ENCODE measurements around the gene REV3L.

DNA sequence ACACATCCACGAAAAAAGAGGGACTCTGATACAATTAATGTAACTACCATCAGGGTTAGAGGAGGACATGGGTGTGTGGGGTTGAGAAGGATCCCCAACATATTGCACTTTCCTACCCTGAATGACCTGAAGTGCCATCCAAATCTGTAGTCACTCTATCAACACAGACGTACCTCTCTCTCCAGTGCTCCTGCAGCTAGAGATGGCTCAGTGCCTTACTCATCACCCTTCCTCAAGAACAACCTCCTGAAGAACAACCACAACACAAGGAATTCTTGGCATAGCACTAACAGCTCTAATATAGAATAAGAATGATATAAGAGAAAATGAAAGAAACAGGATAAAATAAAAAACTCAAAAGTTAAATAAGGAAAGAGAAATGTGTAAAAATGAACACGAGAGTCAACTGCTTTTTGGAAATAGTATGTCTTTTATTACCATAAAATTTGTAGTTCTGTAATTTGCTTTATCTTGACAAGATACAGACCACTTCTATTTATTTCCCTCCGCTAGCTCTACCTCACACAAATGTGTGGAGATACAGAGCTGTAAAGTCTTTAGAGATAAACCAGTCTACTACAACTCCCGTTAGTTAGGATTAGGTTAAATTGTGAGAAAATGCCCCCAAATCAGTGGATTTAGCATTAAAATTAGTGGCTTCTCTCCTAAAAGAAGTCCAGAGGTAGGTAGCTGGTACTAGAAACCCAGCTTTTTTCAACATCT is 63.9 kb downstream of the REV3L start:
- TF ChIP-seq ASH2L (IDR thresholded peaks at IDR 0.05; ENCODE audit: insufficient read length, low read depth, low read length) = no peak
- TF ChIP-seq RAD21 (CRISPR knock-in tag; IDR thresholded peaks at IDR 0.05) = no peak
- no peak for TF ChIP-seq HOMEZ (CRISPR knock-in tag; IDR thresholded peaks at IDR 0.05; ENCODE audit: low read depth)
- no peak for TF ChIP-seq SP2 (CRISPR knock-in tag; IDR thresholded peaks at IDR 0.05)
- TF ChIP-seq ZZZ3 (CRISPR knock-in tag; IDR thresholded peaks at IDR 0.05; ENCODE audit: borderline replicate concordance) = no peak
- TF ChIP-seq ZNF24 (IDR thresholded peaks at IDR 0.05) = no peak
- no peak for TF ChIP-seq PTBP1 (IDR thresholded peaks at IDR 0.05; ENCODE audit: low read depth, low read length, poor library complexity, severe bottlenecking)
- TF ChIP-seq, protein P1, sequence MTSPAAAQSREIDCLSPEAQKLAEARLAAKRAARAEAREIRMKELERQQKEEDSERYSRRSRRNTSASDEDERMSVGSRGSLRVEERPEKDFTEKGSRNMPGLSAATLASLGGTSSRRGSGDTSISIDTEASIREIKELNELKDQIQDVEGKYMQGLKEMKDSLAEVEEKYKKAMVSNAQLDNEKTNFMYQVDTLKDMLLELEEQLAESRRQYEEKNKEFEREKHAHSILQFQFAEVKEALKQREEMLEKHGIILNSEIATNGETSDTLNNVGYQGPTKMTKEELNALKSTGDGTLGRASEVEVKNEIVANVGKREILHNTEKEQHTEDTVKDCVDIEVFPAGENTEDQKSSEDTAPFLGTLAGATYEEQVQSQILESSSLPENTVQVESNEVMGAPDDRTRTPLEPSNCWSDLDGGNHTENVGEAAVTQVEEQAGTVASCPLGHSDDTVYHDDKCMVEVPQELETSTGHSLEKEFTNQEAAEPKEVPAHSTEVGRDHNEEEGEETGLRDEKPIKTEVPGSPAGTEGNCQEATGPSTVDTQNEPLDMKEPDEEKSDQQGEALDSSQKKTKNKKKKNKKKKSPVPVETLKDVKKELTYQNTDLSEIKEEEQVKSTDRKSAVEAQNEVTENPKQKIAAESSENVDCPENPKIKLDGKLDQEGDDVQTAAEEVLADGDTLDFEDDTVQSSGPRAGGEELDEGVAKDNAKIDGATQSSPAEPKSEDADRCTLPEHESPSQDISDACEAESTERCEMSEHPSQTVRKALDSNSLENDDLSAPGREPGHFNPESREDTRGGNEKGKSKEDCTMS (CRISPR knock-in tag; conservative IDR thresholded peaks at IDR 0.05) = no peak
- TF ChIP-seq RBM22 (optimal IDR thresholded peaks at IDR 0.05; ENCODE audit: low read length) = no peak
- TF ChIP-seq ZNF562 (CRISPR knock-in tag; IDR thresholded peaks at IDR 0.05; ENCODE audit: borderline replicate concordance) = no peak
- TF ChIP-seq, protein P2, sequence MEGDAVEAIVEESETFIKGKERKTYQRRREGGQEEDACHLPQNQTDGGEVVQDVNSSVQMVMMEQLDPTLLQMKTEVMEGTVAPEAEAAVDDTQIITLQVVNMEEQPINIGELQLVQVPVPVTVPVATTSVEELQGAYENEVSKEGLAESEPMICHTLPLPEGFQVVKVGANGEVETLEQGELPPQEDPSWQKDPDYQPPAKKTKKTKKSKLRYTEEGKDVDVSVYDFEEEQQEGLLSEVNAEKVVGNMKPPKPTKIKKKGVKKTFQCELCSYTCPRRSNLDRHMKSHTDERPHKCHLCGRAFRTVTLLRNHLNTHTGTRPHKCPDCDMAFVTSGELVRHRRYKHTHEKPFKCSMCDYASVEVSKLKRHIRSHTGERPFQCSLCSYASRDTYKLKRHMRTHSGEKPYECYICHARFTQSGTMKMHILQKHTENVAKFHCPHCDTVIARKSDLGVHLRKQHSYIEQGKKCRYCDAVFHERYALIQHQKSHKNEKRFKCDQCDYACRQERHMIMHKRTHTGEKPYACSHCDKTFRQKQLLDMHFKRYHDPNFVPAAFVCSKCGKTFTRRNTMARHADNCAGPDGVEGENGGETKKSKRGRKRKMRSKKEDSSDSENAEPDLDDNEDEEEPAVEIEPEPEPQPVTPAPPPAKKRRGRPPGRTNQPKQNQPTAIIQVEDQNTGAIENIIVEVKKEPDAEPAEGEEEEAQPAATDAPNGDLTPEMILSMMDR (CRISPR knock-in tag; IDR thresholded peaks at IDR 0.05) = no peak
- TF ChIP-seq HOXA7 (CRISPR knock-in tag; IDR thresholded peaks at IDR 0.05) = no peak
- TF ChIP-seq ATF3 (CRISPR knock-in tag; IDR thresholded peaks at IDR 0.05) = no peak
- no peak for TF ChIP-seq ZBTB20 (CRISPR knock-in tag; IDR thresholded peaks at IDR 0.05; ENCODE audit: borderline replicate concordance, low read depth)

All from HepG2 (cell line).